Bronchial epithelial cell (primary cell): ENCODE data around the gene VWA5B1. TPM values are rescaled to one million over a fixed set of nuclear protein-coding genes. Genes with fewer than 3 reads are reported as not detected.
A peak's percentile ranks its signal among the peaks of the same experiment; 100 is the strongest.

Experiments used
- DNase-seq: peaks from one replicate; pipeline ENCODE4 v3.0.0-alpha.2; 2010; ENCODE audit warnings: low read depth
- FAIRE-seq: peaks from 2 replicates; lab custom pipeline; 2011; peaks lifted over from hg19 to GRCh38; lab: Jason Lieb, UNC
- H3K27me3 ChIP-seq: 2 replicates; pipeline ENCODE4 v1.5.1; 2011; ENCODE audit warnings: low read length; ENCODE audit not compliant: control insufficient read depth, insufficient read depth
- H3K36me3 ChIP-seq: 2 replicates; pipeline ENCODE4 v1.5.1; 2011; ENCODE audit warnings: low read length; ENCODE audit not compliant: control insufficient read depth, insufficient read depth
- H3K4me3 ChIP-seq: 2 replicates; pipeline ENCODE4 v1.5.1; 2011; ENCODE audit warnings: mild to moderate bottlenecking, low read depth, low read length, control low read depth
- CTCF ChIP-seq: IDR thresholded peaks from 2 replicates; pipeline ENCODE4 v1.5.1; 2011; ENCODE audit warnings: mild to moderate bottlenecking, moderate library complexity, low read length, control low read depth, inconsistent platforms; ENCODE audit not compliant: insufficient read depth, severe bottlenecking
- total RNA-seq: library from RNA; depleted of rRNA; stranded (reverse); fragments of >200 nt; gene quantifications from 2 replicates; pipeline ENCODE4 v1.2.1, GENCODE V29; 2014

The VWA5B1 gene
- total RNA-seq, 1 donor from 2014 or later = not detected

- TF ChIP-seq CTCF = no peak
- Histone ChIP-seq H3K27me3 (no peaks in the 10 kb centered on the region), H3K4me3 (no peak overlapping the region), H3K36me3 (no peaks in the 10 kb centered on the region)
- FAIRE-seq (no peak), DNase-seq (no peak)
These were observed 61.4 kb downstream of the VWA5B1 start for GRCh38 chr1:20351911-20352701.

- DNase-seq (no peak), FAIRE-seq (no peak)
- Histone ChIP-seq H3K4me3 (no peak overlapping the region), H3K27me3 (no peaks in the 10 kb centered on the region), H3K36me3 (no peaks in the 10 kb centered on the region)
- TF ChIP-seq CTCF = no peak
These were observed 63.2 kb downstream of the VWA5B1 start for GRCh38 chr1:20353836-20354235.

- Histone ChIP-seq H3K36me3 (no peaks in the 10 kb centered on the region), H3K27me3 (no peaks in the 10 kb centered on the region), H3K4me3 (no peak overlapping the region)
- TF ChIP-seq CTCF = no peak
- DNase-seq = no peak
- FAIRE-seq = no peak
These were observed 63.9 kb downstream of the VWA5B1 start for GRCh38 chr1:20354610-20355009.

GRCh38 chr1:20355101-20355827 is 64.6 kb downstream of the VWA5B1 start:
- Histone ChIP-seq H3K27me3 (no peaks in the 10 kb centered on the region), H3K4me3 (no peak overlapping the region), H3K36me3 (no peaks in the 10 kb centered on the region)
- FAIRE-seq (no peak), DNase-seq (no peak)
- TF ChIP-seq CTCF = no peak

- DNase-seq = peak; percentile 86
- no peak for TF ChIP-seq CTCF
- H3K27me3 ChIP-seq = no peaks in the 10 kb centered on the region
- no peaks in the 10 kb centered on the region for H3K36me3 ChIP-seq
- no peak overlapping the region for H3K4me3 ChIP-seq
- no peak for FAIRE-seq
These were observed 65.4 kb downstream of the VWA5B1 start for GRCh38 chr1:20355828-20356735.
